Measurements from ENCODE around the gene DALRD3.

GRCh38 chr3:48989796-48990635 is 28.4 kb downstream of the DALRD3 start, which contains the start of gene P4HTM:
- no peak for TF ChIP-seq ZSCAN23 (tag by site-specific recombination; IDR thresholded peaks at IDR 0.05)
- TF ChIP-seq ZNF423 (tag by site-specific recombination; IDR thresholded peaks at IDR 0.05), result no peak
- TF ChIP-seq ZNF274 (IDR thresholded peaks at IDR 0.05; ENCODE audit: low read length), result no peak
- no peak for TF ChIP-seq ZNF274 (tag by site-specific recombination; IDR thresholded peaks at IDR 0.05; ENCODE audit: borderline replicate concordance)
- peak; percentile 92; the same call in 1 of the 2 replicates for TF ChIP-seq ZEB2 (tag by site-specific recombination; IDR thresholded peaks at IDR 0.05)
- no peak for TF ChIP-seq TRIM28 (IDR thresholded peaks at IDR 0.05; ENCODE audit: borderline replicate concordance, low read length)
- no peak for TF ChIP-seq ZNF146 (tag by site-specific recombination; IDR thresholded peaks at IDR 0.05)
- peak; percentile 96 for TF ChIP-seq ZFHX2 (tag by site-specific recombination; conservative IDR thresholded peaks at IDR 0.05)
- TF ChIP-seq TCF7L2 (IDR thresholded peaks at IDR 0.05; ENCODE audit: borderline replicate concordance, low read depth, low read length), result no peak
- peak; percentile 89 for TF ChIP-seq CTCF (tag by site-specific recombination; IDR thresholded peaks at IDR 0.05)
- TF ChIP-seq ZNF169 (tag by site-specific recombination; IDR thresholded peaks at IDR 0.05), result no peak
- no peak for TF ChIP-seq REST (tag by site-specific recombination; IDR thresholded peaks at IDR 0.05)
- TF ChIP-seq ZNF324 (tag by site-specific recombination; IDR thresholded peaks at IDR 0.05), result peak; percentile 50; the same call in 1 of the 2 replicates
- no peak; the same call in 1 of the 2 replicates for TF ChIP-seq ZNF639 (tag by site-specific recombination; IDR thresholded peaks at IDR 0.05)
- TF ChIP-seq ZNF510 (tag by site-specific recombination; IDR thresholded peaks at IDR 0.05; ENCODE audit: insufficient replicate concordance), result no peak

Measured in HEK293 (cell line).